Measurements from ENCODE around the gene PDCL3. TPM values are rescaled to one million over a fixed set of nuclear protein-coding genes. Genes with fewer than 3 reads are reported as not detected.

PDCL3 gene
- total RNA-seq, 5 donors from 2014 or later (not counting 1 experiment from before 2014, with no cell fraction given), result 17.2 to 21.9 (median 18.6) TPM

DNA sequence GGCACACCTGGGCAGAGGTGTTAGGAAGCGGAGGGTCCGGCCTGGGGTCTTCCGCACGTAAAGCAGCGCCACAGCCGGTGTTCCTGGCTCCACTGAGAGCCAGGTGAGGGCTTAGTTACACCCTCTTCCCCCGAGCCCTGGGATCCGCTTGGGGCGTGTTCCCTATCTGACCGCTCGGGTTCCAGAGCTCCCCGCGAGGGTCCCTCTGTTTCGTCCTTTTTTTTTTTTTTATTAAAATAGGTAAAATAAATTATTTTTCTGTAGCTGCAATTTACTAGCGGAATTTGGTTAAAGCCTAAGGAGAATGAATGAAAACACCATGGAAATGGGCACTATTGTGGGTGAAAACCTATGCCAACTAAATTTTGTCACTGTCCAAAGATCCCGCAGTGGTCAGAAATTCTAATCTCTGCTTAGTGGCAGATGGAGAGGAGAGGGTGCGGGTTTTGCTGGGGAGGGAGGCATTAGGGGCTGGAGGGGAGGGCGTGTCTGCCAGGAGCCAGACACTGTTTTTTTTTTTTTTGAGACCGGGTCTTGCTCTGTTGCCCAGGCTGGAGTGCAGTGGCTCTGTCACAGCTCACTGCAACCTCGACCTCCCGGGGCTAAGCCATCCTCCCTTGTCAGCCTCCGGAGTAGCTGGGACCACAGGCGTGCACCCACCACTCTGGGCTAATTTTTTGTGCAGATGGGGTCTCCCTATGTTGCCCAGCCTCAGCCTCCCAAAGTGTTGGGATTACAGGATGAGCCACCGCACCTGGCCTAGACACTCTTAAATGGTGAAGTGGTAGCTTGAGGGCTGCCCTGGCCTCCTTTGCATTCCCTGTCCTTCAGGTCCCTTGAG is 834 bp downstream of the PDCL3 start:
- peak overlapping the region; percentile 63 to 88 for H3K4me3 ChIP-seq (ENCODE audit: control insufficient read depth in 1 of 2, extremely low read depth in 1 of 2, low read length in 1 of 2)

DNA sequence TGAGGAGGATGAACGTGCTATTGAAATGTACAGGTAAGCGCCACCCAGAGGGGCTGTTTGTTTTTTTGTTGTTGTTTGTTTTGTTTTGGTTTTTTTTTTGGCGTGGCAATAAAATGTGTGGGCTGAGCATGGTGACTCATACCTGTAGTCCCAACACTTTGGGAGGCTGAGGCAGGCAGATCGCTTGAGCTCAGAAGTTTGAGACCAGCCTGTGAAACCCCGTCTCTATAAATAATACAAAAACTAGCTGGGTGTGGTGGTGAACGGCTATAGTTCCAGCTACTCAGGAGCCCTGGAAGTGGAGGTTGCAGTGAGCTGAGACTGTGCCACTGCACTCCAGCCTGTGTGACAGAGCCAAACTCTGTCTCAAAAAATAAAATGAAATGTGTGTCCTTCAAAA is 6.2 kb downstream of the PDCL3 start:
- no peak overlapping the region for H3K4me3 ChIP-seq (ENCODE audit: control insufficient read depth in 1 of 2, extremely low read depth in 1 of 2, low read length in 1 of 2)
- no peak for ATAC-seq (replicated peaks in 1 of 4)
- no peak overlapping the region for H3K27ac ChIP-seq (ENCODE audit: low read length)
- CTCF ChIA-PET, result interaction anchor here (0.7 to 1.6 kb wide), 3 partner anchors 12 to 139 kb away, joined by 3 to 4 read pairs (median 3); no protein-coding TSS in a partner anchor
- Mint-ChIP-seq H3K9me3 (no peaks in the 10 kb centered on the region), H3K36me3 (peaks cover 52% of the 10 kb centered on the region), H3K4me1 (peaks cover 30 to 33% (median 31%) of the 10 kb centered on the region in 3 donors), H3K27ac (peak overlapping the region in 1 of 2 donors; percentile 9), H3K4me3 (no peak overlapping the region), H3K27me3 (no peaks in the 10 kb centered on the region)
- H3K9me3 ChIP-seq, result no peaks in the 10 kb centered on the region
- H3K36me3 ChIP-seq (ENCODE audit: control insufficient read depth in 2 of 2, extremely low read depth in 1 of 2, insufficient read depth in 1 of 2, low read length in 1 of 2), result peaks cover 3 to 42% of the 10 kb centered on the region in 2 donors
- no peak for DNase-seq
- peaks cover 0 to 8% of the 10 kb centered on the region in 2 experiments for H3K4me1 ChIP-seq (ENCODE audit: control insufficient read depth in 1 of 2, extremely low read depth in 1 of 2, insufficient read depth in 2 of 2, low read length in 2 of 2)
- no peaks in the 10 kb centered on the region for H3K27me3 ChIP-seq (replicated peaks in 1 of 2; ENCODE audit: control insufficient read depth in 2 of 2, extremely low read depth in 1 of 2, insufficient read depth in 2 of 2, low read length in 1 of 2)
- POLR2A ChIA-PET, result interaction anchor here (0.7 to 0.8 kb wide), 2 partner anchors 12 kb away, joined by 3 read pairs; no protein-coding TSS in a partner anchor
- WGBS (ENCODE audit: insufficient coverage), result 83% methylated on average over 2 of the region's 6 CpGs

More for the DNA sequence above, 834 bp downstream of the PDCL3 start:
- H3K9me3 Mint-ChIP-seq, result no peaks in the 10 kb centered on the region
- no peaks in the 10 kb centered on the region for H3K27me3 Mint-ChIP-seq
- peaks cover 20% of the 10 kb centered on the region for H3K36me3 Mint-ChIP-seq
- H3K27ac Mint-ChIP-seq, result peak overlapping the region; percentile 72 to 93
- peaks cover 3 to 14% of the 10 kb centered on the region in 2 donors for H3K36me3 ChIP-seq (ENCODE audit: control insufficient read depth in 2 of 2, extremely low read depth in 1 of 2, insufficient read depth in 1 of 2, low read length in 1 of 2)
- no peak for DNase-seq
- no peaks in the 10 kb centered on the region for H3K9me3 ChIP-seq
- H3K27me3 ChIP-seq (replicated peaks in 1 of 2; ENCODE audit: control insufficient read depth in 2 of 2, extremely low read depth in 1 of 2, insufficient read depth in 2 of 2, low read length in 1 of 2), result no peaks in the 10 kb centered on the region
- peaks cover 49 to 62% (median 58%) of the 10 kb centered on the region in 3 donors for H3K4me1 Mint-ChIP-seq
- peak overlapping the region; percentile 67 for H3K27ac ChIP-seq (ENCODE audit: low read length)
- CTCF ChIA-PET, result interaction anchor here (0.6 to 2.1 kb wide), 9 partner anchors 17 to 1003 kb away, joined by 3 to 13 read pairs (median 3); partner anchors contain the start of gene RPL31 (in 1 of the 2)
- H3K4me1 ChIP-seq (ENCODE audit: control insufficient read depth in 1 of 2, extremely low read depth in 1 of 2, insufficient read depth in 2 of 2, low read length in 2 of 2), result peaks cover 8 to 33% of the 10 kb centered on the region in 2 experiments
- ATAC-seq (replicated peaks in 1 of 4), result no peak
- POLR2A ChIA-PET, result interaction anchor here (0.6 to 2.0 kb wide), 13 partner anchors 17 to 1414 kb away, joined by 3 to 16 read pairs (median 4); partner anchors contain the start of gene RPL31 (in 1 of the 2)
- WGBS (ENCODE audit: insufficient coverage), result 17% methylated on average over 9 of the region's 24 CpGs
- H3K4me3 Mint-ChIP-seq, result peak overlapping the region; percentile 92

DNA sequence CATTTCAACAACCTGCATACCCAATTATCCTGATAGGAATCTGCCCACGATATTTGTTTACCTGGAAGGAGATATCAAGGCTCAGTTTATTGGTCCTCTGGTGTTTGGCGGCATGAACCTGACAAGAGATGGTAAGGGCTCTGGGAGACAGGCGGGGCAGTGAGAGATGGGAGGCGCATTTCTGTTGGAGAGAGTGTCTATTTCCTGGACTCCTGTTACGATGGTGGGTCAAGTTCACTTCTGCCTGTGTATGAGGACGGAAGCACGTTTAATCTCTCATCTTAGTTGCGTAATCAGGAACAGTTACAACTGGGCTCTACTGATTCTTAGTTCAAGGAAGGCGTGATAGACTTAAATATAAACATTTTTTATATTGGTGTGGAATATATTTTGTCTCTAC is 8.9 kb downstream of the PDCL3 start:
- no peak for DNase-seq
- Histone ChIP-seq H3K4me3 (ENCODE audit: control insufficient read depth in 1 of 2, extremely low read depth in 1 of 2, low read length in 1 of 2) (no peak overlapping the region), H3K27ac (ENCODE audit: low read length) (no peak overlapping the region), H3K27me3 (replicated peaks in 1 of 2; ENCODE audit: control insufficient read depth in 2 of 2, extremely low read depth in 1 of 2, insufficient read depth in 2 of 2, low read length in 1 of 2) (no peaks in the 10 kb centered on the region), H3K36me3 (ENCODE audit: control insufficient read depth in 2 of 2, extremely low read depth in 1 of 2, insufficient read depth in 1 of 2, low read length in 1 of 2) (peaks cover 3 to 50% of the 10 kb centered on the region in 2 donors), H3K9me3 (no peaks in the 10 kb centered on the region), H3K4me1 (ENCODE audit: control insufficient read depth in 1 of 2, extremely low read depth in 1 of 2, insufficient read depth in 2 of 2, low read length in 2 of 2) (no peaks in the 10 kb centered on the region)
- Mint-ChIP-seq H3K4me3 (no peak overlapping the region), H3K27ac (peak overlapping the region in 1 of 2 donors; percentile 8), H3K4me1 (peaks cover 10 to 12% (median 10%) of the 10 kb centered on the region in 3 donors), H3K27me3 (no peaks in the 10 kb centered on the region), H3K36me3 (peaks cover 61% of the 10 kb centered on the region), H3K9me3 (no peaks in the 10 kb centered on the region)
- no peak for ATAC-seq (replicated peaks in 1 of 4)
- CTCF ChIA-PET, result no interaction called here
- POLR2A ChIA-PET, result interaction anchor here in 1 of 2 donors (1.0 kb wide), 1 partner anchor 9 kb away, joined by 4 read pairs; no protein-coding TSS in a partner anchor
- WGBS (ENCODE audit: insufficient coverage), result 100% methylated on average over 4 of the region's 9 CpGs

DNA sequence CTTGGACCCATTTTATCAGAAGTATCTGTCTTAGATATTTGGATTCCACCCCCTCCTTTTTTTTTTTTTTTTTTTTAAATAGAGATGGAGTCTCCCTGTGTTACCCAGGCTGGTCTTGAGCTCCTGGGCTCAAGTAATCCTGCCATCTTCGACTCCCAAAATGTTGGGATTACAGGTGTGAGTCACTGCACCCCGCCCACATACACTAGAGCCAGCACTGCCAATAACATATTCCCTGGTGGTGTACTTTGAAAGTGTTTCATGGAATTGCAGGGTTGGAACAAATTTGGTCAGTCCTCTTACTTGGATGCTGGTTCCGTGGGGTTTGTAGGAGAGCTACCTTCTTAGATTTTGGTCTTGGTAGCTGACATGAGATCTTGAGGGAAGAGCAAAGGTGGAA is 15.0 kb downstream of the PDCL3 start:
- H3K4me3 Mint-ChIP-seq, result no peak overlapping the region
- Histone ChIP-seq H3K27ac (ENCODE audit: low read length) (no peak overlapping the region), H3K4me3 (ENCODE audit: control insufficient read depth in 1 of 2, extremely low read depth in 1 of 2, low read length in 1 of 2) (no peak overlapping the region), H3K27me3 (replicated peaks in 1 of 2; ENCODE audit: control insufficient read depth in 2 of 2, extremely low read depth in 1 of 2, insufficient read depth in 2 of 2, low read length in 1 of 2) (no peaks in the 10 kb centered on the region), H3K4me1 (ENCODE audit: control insufficient read depth in 1 of 2, extremely low read depth in 1 of 2, insufficient read depth in 2 of 2, low read length in 2 of 2) (peaks cover 14 to 37% of the 10 kb centered on the region in 2 experiments), H3K36me3 (ENCODE audit: control insufficient read depth in 2 of 2, extremely low read depth in 1 of 2, insufficient read depth in 1 of 2, low read length in 1 of 2) (peaks cover 0 to 28% of the 10 kb centered on the region in 2 donors), H3K9me3 (no peaks in the 10 kb centered on the region)
- POLR2A ChIA-PET, result no interaction called here
- H3K4me1 Mint-ChIP-seq, result peaks cover 23 to 29% (median 24%) of the 10 kb centered on the region in 3 donors
- 83% methylated on average over 1 of the region's 3 CpGs for WGBS (ENCODE audit: insufficient coverage)
- H3K27me3 Mint-ChIP-seq, result no peaks in the 10 kb centered on the region
- CTCF ChIA-PET, result interaction anchor here in 1 of 2 donors (0.6 kb wide), 2 partner anchors 114 to 1437 kb away, joined by 3 to 5 read pairs; no protein-coding TSS in a partner anchor
- peaks cover 25% of the 10 kb centered on the region for H3K36me3 Mint-ChIP-seq
- no peak overlapping the region for H3K27ac Mint-ChIP-seq
- no peak for DNase-seq
- ATAC-seq (replicated peaks in 1 of 4), result no peak
- no peaks in the 10 kb centered on the region for H3K9me3 Mint-ChIP-seq

DNA sequence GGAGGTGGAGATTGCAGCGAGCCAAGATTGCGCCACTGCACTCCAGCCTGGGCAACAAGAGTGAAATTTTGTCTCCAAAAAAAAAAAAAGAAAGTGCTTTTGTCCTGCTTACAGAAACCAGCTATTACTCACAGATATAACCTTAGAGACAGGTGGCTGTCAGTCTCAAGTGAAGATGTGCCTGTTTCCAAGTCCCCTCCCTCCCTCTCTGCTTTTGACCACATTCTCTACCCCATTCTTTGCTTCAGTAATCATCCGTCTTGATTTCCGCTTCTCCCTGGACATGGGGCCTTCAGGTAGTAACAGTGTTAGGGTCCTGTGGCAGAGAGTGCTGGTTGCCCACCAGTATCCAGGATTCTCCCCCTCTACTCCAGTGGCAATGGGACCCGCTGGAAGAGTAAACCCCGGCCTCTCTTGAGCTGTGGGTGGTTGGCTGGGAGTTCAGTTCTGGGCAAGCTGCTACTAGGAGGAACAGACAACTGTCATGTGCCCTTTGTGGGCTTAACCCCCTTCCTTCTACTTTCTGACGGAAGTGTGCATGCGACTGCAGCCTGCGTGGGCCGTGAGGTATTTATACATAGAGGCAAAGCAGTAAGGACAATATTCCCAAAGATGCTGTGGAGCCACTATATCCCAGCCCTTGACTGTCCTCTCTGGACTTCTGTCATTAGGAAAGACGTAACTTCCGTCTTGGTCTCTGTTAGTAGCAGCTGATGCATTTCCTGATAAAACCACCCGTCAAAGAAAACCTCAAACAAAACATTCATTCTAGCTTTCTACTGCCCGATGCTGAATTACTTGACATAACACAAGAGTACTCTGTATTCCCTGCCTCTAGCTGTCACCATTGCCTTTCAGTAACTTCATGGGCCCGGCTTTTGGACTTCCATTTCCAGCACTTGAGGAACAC is 17.8 kb downstream of the PDCL3 start:
- ATAC-seq (replicated peaks in 1 of 4) (peak; percentile 86 to 90 (median 88)), DNase-seq (peak; percentile 31 to 84 (median 62))
- H3K36me3 ChIP-seq (ENCODE audit: control insufficient read depth in 2 of 2, extremely low read depth in 1 of 2, insufficient read depth in 1 of 2, low read length in 1 of 2), result peaks cover 0 to 13% of the 10 kb centered on the region in 2 donors
- peak overlapping the region in 1 of 2 donors; percentile 7 for H3K4me3 ChIP-seq (ENCODE audit: control insufficient read depth in 1 of 2, extremely low read depth in 1 of 2, low read length in 1 of 2)
- H3K27ac Mint-ChIP-seq, result peak overlapping the region; percentile 98 to 99
- peak overlapping the region; percentile 92 for H3K27ac ChIP-seq (ENCODE audit: low read length)
- no peaks in the 10 kb centered on the region for H3K27me3 Mint-ChIP-seq
- no peaks in the 10 kb centered on the region for H3K27me3 ChIP-seq (replicated peaks in 1 of 2; ENCODE audit: control insufficient read depth in 2 of 2, extremely low read depth in 1 of 2, insufficient read depth in 2 of 2, low read length in 1 of 2)
- peak overlapping the region; percentile 49 to 66 (median 52) for H3K4me3 Mint-ChIP-seq
- 19% methylated on average over 9 of the region's 15 CpGs for WGBS (ENCODE audit: insufficient coverage)
- H3K9me3 Mint-ChIP-seq, result no peaks in the 10 kb centered on the region
- H3K36me3 Mint-ChIP-seq, result peaks cover 9% of the 10 kb centered on the region
- no peaks in the 10 kb centered on the region for H3K9me3 ChIP-seq
- peaks cover 14 to 41% of the 10 kb centered on the region in 2 experiments for H3K4me1 ChIP-seq (ENCODE audit: control insufficient read depth in 1 of 2, extremely low read depth in 1 of 2, insufficient read depth in 2 of 2, low read length in 2 of 2)
- POLR2A ChIA-PET, result interaction anchor here (0.6 to 1.9 kb wide), 10 partner anchors 10 to 671 kb away, joined by 3 to 16 read pairs (median 3); partner anchors contain the start of gene PDCL3 (in 2 of the 2)
- peaks cover 33 to 47% (median 44%) of the 10 kb centered on the region in 3 donors for H3K4me1 Mint-ChIP-seq
- CTCF ChIA-PET, result interaction anchor here (0.6 to 3.2 kb wide), 15 partner anchors 11 to 1090 kb away, joined by 3 to 21 read pairs (median 3); partner anchors contain the start of genes PDCL3 (in 1 of the 2) and RPL31 (in 1 of the 2)
